PC-3 (cell line): ENCODE measurements around the gene TNRC6B. TPM values are rescaled to one million over a fixed set of nuclear protein-coding genes. Genes with fewer than 3 reads are reported as not detected.
"Not testable (repeated sequence)": the region's sequence is repeated elsewhere in the genome, so short reads cannot be mapped to it uniquely, and the experiment has no call there.

ENCODE experiments used
- ATAC-seq: fragments of 200-7000 bp; cut with Tn5 transposase; 2 replicates; pipeline ENCODE4 v1.9.1; 2020; ENCODE audit warnings: mild to moderate bottlenecking, moderate library complexity
- BruUV-seq: library from RNA; stranded (reverse); fragments of 400-500 nt; replicated peaks from 2 replicates; lab custom pipeline; 2021; lab: Mats Ljungman, UMichigan
- CTCF ChIA-PET: fragments of 300-600 bp; sonication (Branson Sonifier 250); formaldehyde crosslinking; loops from one replicate; lab custom pipeline; 2022; ENCODE audit warnings: antibody characterized with exemption; lab: Charles Lee
- POLR2A ChIA-PET: fragments of 300-600 bp; sonication (Branson Sonifier 250); formaldehyde crosslinking; loops from one replicate; lab custom pipeline; 2022; ENCODE audit warnings: antibody characterized with exemption; ENCODE audit not compliant: unreplicated experiment; lab: Charles Lee
- DNase-seq: peaks from one replicate; pipeline ENCODE4 v3.0.0-alpha.2; 2015
- H2AFZ ChIP-seq: fragments of 300-600 bp; sonication (generic); 2 replicates; pipeline ENCODE4 v1.6.0; 2016; ENCODE audit warnings: antibody characterized with exemption, low read length
- H3F3A ChIP-seq: fragments of 300-600 bp; sonication (generic); one replicate; pipeline ENCODE4 v1.6.0; 2017; ENCODE audit warnings: antibody characterized with exemption, low read length, control low read depth, mild to moderate bottlenecking; ENCODE audit not compliant: unreplicated experiment
- H3K27ac ChIP-seq: fragments of 300-600 bp; sonication (generic); 2 replicates; pipeline ENCODE4 v1.5.1; 2016; ENCODE audit warnings: mild to moderate bottlenecking, low read length
- H3K27me3 ChIP-seq: fragments of 300-600 bp; sonication (generic); 2 replicates; pipeline ENCODE4 v1.6.1; 2016; ENCODE audit warnings: low read length, mixed read lengths
- H3K36me3 ChIP-seq: fragments of 300-600 bp; sonication (generic); 2 replicates; pipeline ENCODE4 v1.6.1; 2016; ENCODE audit warnings: low read depth, mixed run types, low read length, mixed read lengths
- H3K4me1 ChIP-seq: fragments of 300-600 bp; sonication (generic); 2 replicates; pipeline ENCODE4 v1.5.1; 2016; ENCODE audit warnings: low read length; ENCODE audit not compliant: insufficient read depth
- H3K4me2 ChIP-seq: fragments of 300-600 bp; sonication (generic); 2 replicates; pipeline ENCODE4 v1.6.0; 2016; ENCODE audit warnings: low read length
- H3K4me3 ChIP-seq: fragments of 300-600 bp; sonication (generic); 2 replicates; pipeline ENCODE4 v1.5.1; 2016; ENCODE audit warnings: mild to moderate bottlenecking, low read length, mixed read lengths
- H3K79me2 ChIP-seq: fragments of 300-600 bp; sonication (generic); 2 replicates; pipeline ENCODE4 v1.6.1; 2017; ENCODE audit warnings: low read length, mixed read lengths
- H3K9ac ChIP-seq: fragments of 300-600 bp; sonication (generic); 2 replicates; pipeline ENCODE4 v1.6.0; 2016; ENCODE audit warnings: mild to moderate bottlenecking, low read length
- H3K9me2 ChIP-seq: fragments of 300-600 bp; sonication (generic); replicated peaks from 2 replicates; pipeline ENCODE4 v1.6.1; 2016; ENCODE audit warnings: mixed run types, low read length, mixed read lengths
- H3K9me3 ChIP-seq: fragments of 300-600 bp; sonication (generic); 2 replicates; pipeline ENCODE4 v1.6.1; 2016; ENCODE audit warnings: low read length, mixed read lengths
- H4K20me1 ChIP-seq: fragments of 300-600 bp; sonication (generic); 2 replicates; pipeline ENCODE4 v1.6.1; 2016; ENCODE audit warnings: low read length, mixed read lengths
- EZH2 ChIP-seq: fragments of 300-600 bp; sonication (generic); IDR thresholded peaks from one replicate; pipeline ENCODE4 v1.6.1; 2017; ENCODE audit warnings: antibody characterized with exemption, mild to moderate bottlenecking, low read length; ENCODE audit not compliant: unreplicated experiment
- EZH2phosphoT487 ChIP-seq: fragments of 300-600 bp; sonication (generic); IDR thresholded peaks from 2 replicates; pipeline ENCODE4 v1.6.1; 2018; ENCODE audit warnings: mild to moderate bottlenecking, antibody characterized with exemption, low read length, borderline replicate concordance
- intact Hi-C: fragments of 100-400 bp; cut with micrococcal nuclease; formaldehyde crosslinking; loops from 2 replicates; pipeline ENCODE4 v1.9.0; 2023
- total RNA-seq: library from RNA; depleted of rRNA; stranded (reverse); fragments of >200 nt; gene quantifications from 2 replicates; pipeline ENCODE4 v1.2.3, GENCODE V29; 2014
- TF ChIP-seq, protein P1 (sequence below): fragments of 300-600 bp; sonication (generic); conservative IDR thresholded peaks from 2 replicates; pipeline ENCODE4 v1.5.1; 2017; ENCODE audit warnings: antibody characterized with exemption, low read depth, mild to moderate bottlenecking, low read length

Gene TNRC6B
- total RNA-seq, 1 experiment from 2014 or later, result 21.3 TPM

DNA sequence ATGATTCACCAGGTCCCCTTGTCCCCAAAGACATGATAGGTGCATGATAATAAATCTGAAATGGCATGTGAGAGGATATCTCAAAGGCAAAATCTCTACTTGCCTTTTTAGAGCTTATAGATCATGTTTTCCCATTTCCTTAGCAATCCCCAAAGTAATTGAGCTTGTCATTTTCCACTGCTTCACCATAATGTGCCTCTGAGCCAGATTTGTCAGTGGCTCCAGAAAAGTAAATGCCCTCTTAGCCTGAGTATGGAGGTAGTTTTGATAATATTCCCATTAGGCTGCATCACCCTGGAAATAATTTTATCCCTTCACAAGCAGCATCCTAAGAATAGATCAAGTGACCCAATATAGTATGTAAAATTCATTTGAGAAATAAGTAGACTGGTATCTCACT lies 131.9 kb downstream of the TNRC6B start:
- Histone ChIP-seq H3K9me2 (no peaks in the 10 kb centered on the region), H3F3A (no peaks in the 10 kb centered on the region), H3K27me3 (no peaks in the 10 kb centered on the region), H3K9ac (no peak overlapping the region), H3K9me3 (no peaks in the 10 kb centered on the region), H2AFZ (no peak overlapping the region), H3K4me3 (no peak overlapping the region), H3K27ac (no peak overlapping the region), H4K20me1 (no peaks in the 10 kb centered on the region), H3K36me3 (peaks cover 12% of the 10 kb centered on the region), H3K4me1 (no peaks in the 10 kb centered on the region), H3K4me2 (no peak overlapping the region), H3K79me2 (no peaks in the 10 kb centered on the region)
- no peak for TF ChIP-seq EZH2phosphoT487
- TF ChIP-seq, protein P1, sequence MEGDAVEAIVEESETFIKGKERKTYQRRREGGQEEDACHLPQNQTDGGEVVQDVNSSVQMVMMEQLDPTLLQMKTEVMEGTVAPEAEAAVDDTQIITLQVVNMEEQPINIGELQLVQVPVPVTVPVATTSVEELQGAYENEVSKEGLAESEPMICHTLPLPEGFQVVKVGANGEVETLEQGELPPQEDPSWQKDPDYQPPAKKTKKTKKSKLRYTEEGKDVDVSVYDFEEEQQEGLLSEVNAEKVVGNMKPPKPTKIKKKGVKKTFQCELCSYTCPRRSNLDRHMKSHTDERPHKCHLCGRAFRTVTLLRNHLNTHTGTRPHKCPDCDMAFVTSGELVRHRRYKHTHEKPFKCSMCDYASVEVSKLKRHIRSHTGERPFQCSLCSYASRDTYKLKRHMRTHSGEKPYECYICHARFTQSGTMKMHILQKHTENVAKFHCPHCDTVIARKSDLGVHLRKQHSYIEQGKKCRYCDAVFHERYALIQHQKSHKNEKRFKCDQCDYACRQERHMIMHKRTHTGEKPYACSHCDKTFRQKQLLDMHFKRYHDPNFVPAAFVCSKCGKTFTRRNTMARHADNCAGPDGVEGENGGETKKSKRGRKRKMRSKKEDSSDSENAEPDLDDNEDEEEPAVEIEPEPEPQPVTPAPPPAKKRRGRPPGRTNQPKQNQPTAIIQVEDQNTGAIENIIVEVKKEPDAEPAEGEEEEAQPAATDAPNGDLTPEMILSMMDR, result no peak
- no peak for TF ChIP-seq EZH2
- no peak for ATAC-seq
- intact Hi-C loops, result no loop called here
- ChIA-PET POLR2A (no interaction called here), CTCF (no interaction called here)
- BruUV-seq, result no TSS peak
- DNase-seq, result no peak

DNA sequence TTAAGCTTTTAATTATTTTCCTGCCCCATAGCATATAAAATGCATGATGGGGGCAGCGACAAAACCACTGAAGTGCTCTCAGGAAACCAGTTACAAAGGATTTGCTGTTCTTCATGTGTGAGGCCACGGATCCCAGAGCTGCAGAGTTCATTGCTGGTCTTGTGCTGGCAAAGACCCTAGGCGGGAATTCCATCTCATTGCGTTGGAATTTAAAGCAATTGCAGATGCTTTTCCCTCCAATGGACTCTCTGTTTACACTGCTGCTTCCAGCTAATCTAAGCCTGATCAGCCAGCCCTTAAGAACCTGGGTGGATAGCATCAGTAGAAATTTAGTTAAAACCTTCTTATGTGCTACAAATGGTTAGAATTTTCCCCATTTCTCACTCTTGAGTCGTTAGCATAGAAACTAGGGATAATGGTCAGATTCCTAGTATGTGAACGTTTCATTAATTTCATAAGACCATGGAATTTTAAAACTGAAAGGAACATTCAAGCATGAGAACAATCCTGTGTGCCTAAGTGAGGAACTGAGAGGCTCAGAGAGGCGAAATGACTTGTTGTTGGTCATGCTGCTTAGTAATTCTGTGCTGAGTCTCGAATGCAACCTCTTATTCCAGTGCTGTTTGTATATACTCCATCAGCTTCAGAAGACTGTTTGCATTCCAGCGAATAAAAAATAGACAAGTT lies 132.5 kb downstream of the TNRC6B start:
- no peak overlapping the region for H3K27ac ChIP-seq
- BruUV-seq, result no TSS peak
- ChIA-PET POLR2A (no interaction called here), CTCF (no interaction called here)
- no peaks in the 10 kb centered on the region for H3K9me2 ChIP-seq
- H3K4me3 ChIP-seq, result no peak overlapping the region
- H3K4me1 ChIP-seq, result no peaks in the 10 kb centered on the region
- DNase-seq, result no peak
- no peaks in the 10 kb centered on the region for H3F3A ChIP-seq
- TF ChIP-seq EZH2 (no peak), EZH2phosphoT487 (no peak)
- TF ChIP-seq, protein P1, result no peak
- H3K9me3 ChIP-seq, result no peaks in the 10 kb centered on the region
- ATAC-seq, result no peak
- no peaks in the 10 kb centered on the region for H4K20me1 ChIP-seq
- H3K4me2 ChIP-seq, result no peak overlapping the region
- peaks cover 13% of the 10 kb centered on the region for H3K36me3 ChIP-seq
- intact Hi-C loops, result no loop called here
- H3K27me3 ChIP-seq, result no peaks in the 10 kb centered on the region
- no peak overlapping the region for H3K9ac ChIP-seq
- no peak overlapping the region for H2AFZ ChIP-seq
- H3K79me2 ChIP-seq, result no peaks in the 10 kb centered on the region

DNA sequence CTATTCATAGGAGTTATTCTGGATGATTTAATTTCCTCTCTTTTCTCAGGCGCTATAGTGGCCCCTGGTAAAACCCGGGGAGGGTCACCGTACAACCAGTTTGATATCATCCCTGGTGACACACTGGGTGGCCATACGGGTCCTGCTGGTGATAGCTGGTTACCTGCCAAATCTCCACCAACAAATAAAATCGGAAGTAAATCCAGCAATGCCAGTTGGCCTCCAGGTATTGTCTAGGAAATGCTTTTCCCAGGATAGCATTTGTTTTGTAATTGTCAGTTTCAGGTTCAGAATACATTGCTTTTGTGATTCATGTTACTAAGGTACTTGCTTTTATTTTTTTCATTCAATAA lies 133.0 kb downstream of the TNRC6B start:
- Histone ChIP-seq H3K9me3 (no peaks in the 10 kb centered on the region), H4K20me1 (no peaks in the 10 kb centered on the region), H3K27me3 (no peaks in the 10 kb centered on the region), H3K79me2 (no peaks in the 10 kb centered on the region), H3K4me3 (no peak overlapping the region), H3K9me2 (no peaks in the 10 kb centered on the region), H3F3A (no peaks in the 10 kb centered on the region), H3K27ac (no peak overlapping the region), H3K36me3 (peaks cover 18% of the 10 kb centered on the region), H3K9ac (no peak overlapping the region), H2AFZ (no peak overlapping the region), H3K4me2 (no peak overlapping the region), H3K4me1 (no peaks in the 10 kb centered on the region)
- POLR2A ChIA-PET, result no interaction called here
- intact Hi-C loops, result no loop called here
- CTCF ChIA-PET, result no interaction called here
- ATAC-seq (no peak), DNase-seq (no peak)
- TF ChIP-seq EZH2, result no peak
- TF ChIP-seq, protein P1, result no peak
- no peak for TF ChIP-seq EZH2phosphoT487
- no TSS peak for BruUV-seq

DNA sequence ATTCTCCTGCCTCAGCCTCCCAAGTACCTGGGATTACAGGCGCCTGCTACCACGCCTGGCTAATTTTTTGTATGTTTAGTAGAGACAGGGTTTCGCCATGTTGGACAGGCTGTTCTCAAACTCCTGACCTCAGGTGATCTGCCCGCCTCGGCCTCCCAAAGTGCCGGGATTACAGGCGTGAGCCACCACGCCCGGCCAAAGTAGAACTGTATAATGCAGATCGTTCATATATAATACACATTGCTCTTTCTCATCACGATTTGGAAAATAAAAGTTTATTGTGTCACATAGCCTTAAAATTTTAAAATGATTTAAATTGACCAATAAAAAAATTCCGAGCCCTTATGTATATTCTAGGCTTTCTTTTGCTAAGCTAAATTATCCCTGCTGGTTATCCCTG lies 133.9 kb downstream of the TNRC6B start:
- ATAC-seq, CTCF ChIA-PET: not testable (repeated sequence)

More for the DNA sequence above, 133.9 kb downstream of the TNRC6B start:
- H3K79me2 ChIP-seq, H3K9me3 ChIP-seq, POLR2A ChIA-PET, H4K20me1 ChIP-seq, intact Hi-C loops, BruUV-seq, H3F3A ChIP-seq, DNase-seq, H3K9ac ChIP-seq, H3K4me2 ChIP-seq, H3K4me3 ChIP-seq, H3K9me2 ChIP-seq, H2AFZ ChIP-seq, H3K27me3 ChIP-seq, H3K27ac ChIP-seq, H3K4me1 ChIP-seq: not testable (repeated sequence)
- peaks cover 20% of the 10 kb centered on the region for H3K36me3 ChIP-seq
